ENCODE data around the gene CLRN3.

CLRN3 gene

DNA sequence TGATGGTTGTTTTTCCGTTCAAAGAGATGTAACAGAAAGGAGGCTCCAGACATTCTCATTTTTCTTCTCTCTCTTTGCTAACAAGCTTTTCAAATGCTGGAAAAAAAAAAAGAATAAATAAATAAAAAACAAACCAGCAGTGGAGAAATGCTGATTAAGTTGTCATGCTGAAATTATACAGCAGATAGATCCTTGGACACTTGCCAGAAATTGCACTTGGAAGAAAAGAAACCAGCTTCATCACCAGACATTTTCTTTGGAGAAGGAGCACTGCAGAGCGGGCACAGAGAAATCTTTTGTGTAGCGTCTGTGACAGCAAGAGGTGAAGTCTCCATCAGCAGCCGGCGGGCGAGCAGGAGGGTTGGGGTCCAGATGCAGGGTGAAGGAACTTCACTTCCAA, 55.8 kb downstream of the CLRN3 start:
- DNase-seq, result no peak

DNA sequence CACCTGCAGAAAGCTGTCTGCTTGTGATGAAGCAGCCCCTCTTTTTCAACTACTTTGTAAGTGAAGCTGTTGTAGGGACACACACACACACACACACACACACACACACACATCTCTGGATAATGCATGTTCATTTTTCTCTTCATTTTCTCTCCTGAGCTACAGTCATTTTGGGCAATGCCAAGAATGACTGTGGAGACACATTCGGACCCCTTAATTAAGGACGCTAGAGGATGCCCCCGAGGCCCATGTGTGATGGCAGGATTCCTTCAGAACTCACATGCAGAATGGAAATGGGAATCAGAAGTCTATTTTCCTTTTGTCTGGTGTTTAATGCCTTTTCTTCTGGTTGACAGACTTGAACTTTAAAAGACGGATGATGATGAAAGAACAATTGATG, 56.6 kb downstream of the CLRN3 start:
- no peak for DNase-seq

DNA sequence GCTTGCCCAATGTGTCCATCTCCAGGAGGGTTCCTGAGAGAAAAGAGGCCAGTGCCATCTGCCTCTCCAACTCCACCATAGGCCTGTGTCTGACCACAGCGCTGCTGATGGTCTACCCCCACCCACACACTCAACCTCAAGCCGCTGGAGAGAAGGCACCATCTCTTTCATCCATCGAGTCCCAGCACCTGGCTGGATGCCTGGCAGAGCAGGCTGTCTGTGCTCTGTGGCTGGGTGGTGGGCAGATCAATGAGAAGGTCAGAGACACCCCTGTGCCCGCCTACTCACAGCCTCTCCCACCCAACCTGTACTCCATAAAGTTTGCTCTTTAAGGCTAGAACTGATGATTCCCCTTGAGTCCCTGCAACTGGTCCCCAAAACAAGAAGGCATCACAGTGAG, 58.0 kb downstream of the CLRN3 start:
- DNase-seq, result no peak

DNA sequence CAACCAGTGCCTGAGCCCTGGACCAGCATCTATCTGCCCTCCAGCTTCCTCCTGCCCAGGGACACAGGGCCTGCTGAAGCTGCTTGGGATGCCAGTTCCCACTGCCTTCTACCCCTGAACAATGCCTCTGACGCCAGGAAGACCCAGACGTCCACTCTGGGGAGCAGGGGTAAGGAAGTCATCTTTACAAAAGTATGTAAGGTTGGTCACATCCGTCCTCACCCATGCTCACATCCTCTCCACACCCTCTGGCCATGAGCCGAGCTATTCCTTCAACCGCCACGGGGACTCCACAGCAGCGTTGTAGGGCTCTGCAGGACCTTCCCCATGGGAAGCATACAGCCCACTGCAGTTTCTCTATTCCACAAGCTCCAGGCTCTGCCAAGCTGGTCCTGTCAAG, 58.5 kb downstream of the CLRN3 start:
- no peak for DNase-seq

DNA sequence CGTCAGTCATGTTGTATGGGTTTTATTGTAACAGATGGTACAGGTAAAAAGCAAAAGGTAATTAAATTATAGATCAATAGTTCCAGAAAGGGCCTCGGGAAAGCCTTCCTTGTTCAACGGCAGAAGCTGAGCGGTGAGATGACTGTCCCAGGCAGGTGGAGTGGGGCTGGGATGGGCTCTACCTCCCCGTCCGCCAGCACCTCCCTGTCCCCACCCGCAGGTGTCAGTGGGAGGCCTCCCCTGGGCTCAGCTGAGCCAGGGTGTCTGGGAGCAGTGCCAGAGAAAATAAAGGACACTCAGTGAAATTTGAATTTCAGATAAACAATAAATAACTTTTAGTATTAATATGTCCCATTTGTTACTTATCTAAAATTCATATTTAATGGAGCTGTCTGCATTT, 58.9 kb downstream of the CLRN3 start:
- no peak for DNase-seq

DNA sequence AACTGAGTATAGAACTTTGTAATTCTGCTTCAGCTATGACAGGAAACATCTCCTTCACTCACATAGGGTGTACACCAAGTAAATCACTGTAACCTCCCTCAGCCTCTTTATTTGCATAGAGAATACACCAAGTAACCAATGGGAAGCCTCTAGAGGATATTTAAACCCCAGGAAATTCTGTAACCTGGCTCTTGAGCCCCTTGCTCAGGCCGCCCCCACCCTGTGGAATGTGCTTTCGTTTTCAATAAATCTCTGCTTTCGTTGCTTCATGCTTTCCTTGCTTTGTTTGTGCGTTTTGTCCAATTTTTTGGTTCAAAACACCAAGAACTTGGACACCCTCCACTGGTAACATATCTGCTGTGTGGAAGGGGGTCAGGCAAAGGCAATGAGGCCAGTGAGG, 60.2 kb downstream of the CLRN3 start:
- no peak for DNase-seq

DNA sequence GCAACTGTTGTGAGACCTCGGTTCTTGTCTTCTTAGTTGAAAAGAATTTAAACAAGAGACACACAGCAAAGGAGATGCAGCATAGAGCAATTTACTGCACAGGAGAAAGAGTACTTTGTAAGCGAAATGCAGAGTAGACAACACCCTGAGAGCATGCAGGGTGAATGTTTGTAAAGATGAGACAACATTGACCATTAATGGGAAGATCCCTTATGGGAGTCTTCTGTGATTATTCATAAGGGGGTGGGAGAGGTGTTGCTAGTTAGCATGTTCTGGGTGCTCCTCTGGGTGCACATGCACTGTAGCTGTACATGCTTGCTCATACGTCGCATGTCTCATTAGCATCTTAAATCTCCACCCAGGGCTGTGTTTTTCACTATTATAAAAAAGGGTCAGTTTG, 62.3 kb downstream of the CLRN3 start:
- no peak for DNase-seq
